Neural progenitor cell (in vitro differentiated cells): ENCODE results near the gene MMUT.

Source experiments
- CTCF ChIP-seq: fragments of 200-600 bp; sonication (generic); IDR thresholded peaks from 2 replicates; pipeline ENCODE4 v1.5.1; 2017; ENCODE audit warnings: antibody characterized with exemption, mild to moderate bottlenecking
- EZH2 ChIP-seq: fragments of 200-600 bp; sonication (generic); IDR thresholded peaks from 2 replicates; pipeline ENCODE4 v1.6.1; 2017; ENCODE audit warnings: antibody characterized with exemption, mild to moderate bottlenecking, moderate library complexity

GRCh38 chr6:49409951-49410542 is 53.0 kb downstream of the MMUT start:
- peak; percentile 89 for TF ChIP-seq CTCF
- TF ChIP-seq EZH2 = no peak
